ENCODE data around the gene PRR11. TPM values are rescaled to one million over a fixed set of nuclear protein-coding genes. Genes with fewer than 3 reads are reported as not detected.
"Not testable (repeated sequence)": the region's sequence is repeated elsewhere in the genome, so short reads cannot be mapped to it uniquely, and the experiment has no call there.

The PRR11 gene
- total RNA-seq, 2 donors from 2014 or later: 2.9 to 8.4 TPM

DNA sequence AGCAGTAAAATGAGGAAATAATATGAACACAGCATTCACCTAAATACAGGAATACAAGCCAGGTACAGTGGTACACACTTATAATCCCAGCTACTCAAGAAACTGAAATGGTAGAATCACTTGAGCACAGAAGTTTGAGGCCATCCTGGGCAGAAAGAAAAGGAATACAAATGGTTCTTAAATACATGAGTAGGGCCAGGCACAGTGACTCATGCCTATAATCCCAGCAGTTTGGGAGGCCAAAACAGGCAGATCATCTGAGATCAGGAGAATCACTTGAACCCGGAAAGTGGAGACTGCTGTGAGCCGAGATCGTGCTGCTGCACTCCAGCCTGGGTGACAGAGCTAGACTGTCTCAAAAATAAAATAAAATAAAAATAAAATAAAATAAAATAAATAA is 31.3 kb downstream of the PRR11 start:
- no peak for ATAC-seq
- intact Hi-C loops (cut with DNase I, micrococcal nuclease): no loop called here

DNA sequence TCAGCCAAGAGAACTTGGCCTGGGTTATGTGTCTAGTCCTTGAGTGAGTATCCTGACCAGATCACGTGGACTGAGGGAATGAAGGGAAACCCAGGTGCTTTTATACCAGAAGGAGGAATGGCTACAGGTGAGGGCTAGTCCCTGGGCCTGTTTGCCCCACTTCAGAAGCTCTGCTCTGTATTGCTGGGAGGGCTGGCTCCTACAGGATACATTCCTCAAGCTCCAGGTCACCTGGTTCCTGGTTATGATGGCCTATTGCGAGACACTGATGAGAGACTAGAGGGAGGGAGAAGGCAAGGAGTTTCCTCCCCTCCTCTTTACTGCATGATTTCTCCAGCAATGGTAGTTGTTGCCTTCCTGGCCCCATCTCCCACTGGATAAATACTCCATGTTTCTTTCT is 35.3 kb downstream of the PRR11 start:
- no peak for DNase-seq
- no peak for ATAC-seq
- intact Hi-C loops (cut with DNase I, micrococcal nuclease): no loop called here

More for the DNA sequence above, 31.3 kb downstream of the PRR11 start:
- DNase-seq: no peak

DNA sequence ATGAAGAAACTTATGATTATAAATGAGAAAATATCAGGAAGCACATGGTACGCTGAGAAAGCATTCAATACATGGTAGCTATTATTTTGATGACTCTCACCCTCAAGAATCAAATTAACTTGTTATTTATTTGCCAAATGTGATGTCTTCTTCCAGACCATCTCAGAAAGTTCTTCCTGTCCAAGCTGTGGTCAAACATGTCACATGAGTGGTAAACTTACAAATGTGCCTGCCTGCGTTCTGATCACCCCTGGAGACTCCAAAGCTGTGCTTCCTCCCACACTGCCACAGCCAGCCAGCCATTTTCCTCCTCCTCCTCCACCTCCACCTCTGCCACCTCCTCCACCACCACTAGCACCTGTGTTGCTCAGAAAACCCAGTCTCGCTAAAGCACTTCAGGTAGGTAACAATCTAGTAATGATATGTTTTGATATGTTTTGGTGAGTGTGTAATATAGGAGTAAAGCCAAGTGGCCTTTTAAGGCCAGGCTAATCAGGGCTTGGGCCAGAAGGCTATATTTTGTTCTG is 37.9 kb downstream of the PRR11 start:
- intact Hi-C loops (cut with DNase I, micrococcal nuclease): no loop called here
- DNase-seq (no peak), ATAC-seq (no peak)

DNA sequence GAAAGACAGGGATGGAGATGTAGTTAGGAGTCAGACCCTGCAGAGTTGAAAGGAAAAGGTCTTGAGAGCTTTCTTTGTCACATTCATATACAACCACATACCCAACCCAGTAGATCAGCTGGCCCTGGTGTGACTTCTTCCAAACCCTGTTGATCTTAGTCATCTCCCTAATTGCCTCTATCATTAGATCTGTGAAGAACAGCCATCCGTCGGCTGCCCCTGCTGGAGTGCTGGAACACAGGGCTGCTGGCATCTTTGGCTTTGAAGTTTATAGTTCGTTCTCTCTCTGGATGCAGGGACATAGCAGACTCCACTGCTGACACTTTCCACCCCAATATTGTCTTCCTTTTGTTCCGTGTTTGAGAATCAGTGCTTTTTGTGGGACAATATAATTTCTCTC is 43.9 kb downstream of the PRR11 start:
- intact Hi-C loops (cut with DNase I, micrococcal nuclease): no loop called here
- no peak for ATAC-seq
- DNase-seq: no peak

DNA sequence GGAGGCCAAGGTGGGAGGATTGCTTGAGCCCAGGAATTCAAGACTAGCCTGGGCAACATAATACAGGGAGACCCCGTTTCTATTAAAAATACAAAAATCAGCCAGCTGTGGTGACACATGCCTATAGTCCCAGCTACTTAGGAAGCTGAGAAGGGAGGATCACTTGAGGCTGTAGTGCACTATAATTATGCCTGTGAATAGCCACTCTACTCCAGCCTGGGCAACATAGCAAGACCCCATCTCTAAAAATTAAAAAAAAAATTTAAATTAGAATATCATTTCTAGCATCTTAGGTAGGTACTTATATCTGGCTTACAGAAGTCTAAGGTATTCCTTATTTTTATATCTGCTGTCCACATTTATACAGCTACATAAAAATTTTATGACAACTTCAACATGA is 46.8 kb downstream of the PRR11 start:
- no peak for ATAC-seq
- intact Hi-C loops (cut with DNase I, micrococcal nuclease): no loop called here
- no peak for DNase-seq

DNA sequence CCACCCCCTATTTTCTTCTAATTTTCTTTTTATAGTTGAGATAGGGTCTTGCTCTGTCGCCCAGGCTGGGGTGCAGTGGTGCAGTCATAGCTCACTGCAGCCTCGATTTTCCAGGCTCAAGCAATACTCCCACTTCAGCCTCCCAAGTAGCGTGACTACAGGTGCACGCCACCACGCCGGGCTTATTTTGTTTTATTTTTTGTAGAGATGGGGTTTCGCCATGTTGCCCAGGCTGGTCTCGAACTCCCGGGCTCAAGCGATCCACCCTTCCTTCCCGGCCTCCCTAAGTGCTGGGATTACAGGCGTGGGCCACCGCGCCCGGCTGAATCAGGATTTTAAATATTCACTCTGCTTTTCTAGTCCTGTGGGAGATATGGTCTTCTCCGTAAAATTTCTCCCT is 63.8 kb downstream of the PRR11 start:
- intact Hi-C loops (cut with DNase I, micrococcal nuclease): no loop called here
- DNase-seq (peak in 1 of 2 donors; percentile 6), ATAC-seq (no peak)

DNA sequence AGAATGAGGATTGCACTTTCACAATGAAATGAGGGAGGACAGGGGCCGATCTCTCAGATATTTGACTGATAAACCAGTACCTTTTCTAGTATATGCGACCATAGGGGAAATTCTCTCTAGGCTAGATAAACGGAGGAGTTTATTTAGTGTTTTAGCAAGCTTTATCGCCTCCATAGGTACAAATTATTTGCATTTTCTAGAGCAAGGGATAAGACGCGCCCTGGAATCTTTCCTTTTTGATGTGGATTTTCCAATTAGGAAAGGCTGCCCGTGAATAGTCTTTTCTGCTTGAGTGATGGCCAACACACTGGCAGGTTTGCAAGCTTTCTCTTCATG is 64.4 kb downstream of the PRR11 start:
- DNase-seq (no peak), ATAC-seq (peak; percentile 3)
- intact Hi-C loops (cut with DNase I, micrococcal nuclease): no loop called here

DNA sequence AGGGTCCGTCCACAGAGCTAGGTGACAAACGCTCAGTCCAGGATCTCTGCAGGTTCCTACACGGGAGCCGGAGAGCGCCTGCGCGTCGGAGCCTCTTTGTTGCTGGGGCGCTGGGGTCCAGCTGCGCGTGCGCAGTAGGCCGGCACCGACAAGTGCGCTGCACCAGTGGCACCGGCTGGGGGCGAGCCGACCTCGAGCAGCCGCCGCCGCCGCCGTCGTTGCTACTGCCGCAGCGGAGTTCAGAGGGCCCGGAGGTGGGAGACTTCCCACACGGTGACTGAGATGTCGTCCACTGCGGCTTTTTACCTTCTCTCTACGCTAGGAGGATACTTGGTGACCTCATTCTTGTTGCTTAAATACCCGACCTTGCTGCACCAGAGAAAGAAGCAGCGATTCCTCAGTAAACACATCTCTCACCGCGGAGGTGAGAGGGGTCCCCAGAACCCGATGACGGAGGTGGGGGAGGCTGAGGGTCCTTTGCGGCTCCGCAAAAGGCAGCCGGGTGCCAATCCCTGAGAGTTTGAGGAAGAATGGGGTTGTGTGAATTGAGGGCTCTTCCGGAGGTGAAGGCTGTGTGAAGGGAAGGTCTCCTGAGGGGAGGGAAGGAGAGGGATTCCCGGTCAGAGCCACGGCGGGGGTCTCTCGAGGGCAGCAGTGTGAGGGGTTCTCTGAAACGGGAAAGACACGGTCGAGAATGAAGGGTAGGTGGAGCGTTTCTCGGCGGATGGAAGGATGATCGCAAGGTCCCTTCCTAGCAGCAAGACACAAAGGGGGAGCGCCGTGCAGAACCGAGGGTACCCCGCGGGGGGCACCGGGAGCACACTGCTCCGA is 65.0 kb downstream of the PRR11 start, which contains the start of gene GDPD1:
Gene GDPD1, plus strand, starts transcription at position 184 of the 831 bp plus-strand sequence. Its CDS starts 99 bp downstream, at position 283.
- intact Hi-C loops (cut with DNase I, micrococcal nuclease): no loop called here

DNA sequence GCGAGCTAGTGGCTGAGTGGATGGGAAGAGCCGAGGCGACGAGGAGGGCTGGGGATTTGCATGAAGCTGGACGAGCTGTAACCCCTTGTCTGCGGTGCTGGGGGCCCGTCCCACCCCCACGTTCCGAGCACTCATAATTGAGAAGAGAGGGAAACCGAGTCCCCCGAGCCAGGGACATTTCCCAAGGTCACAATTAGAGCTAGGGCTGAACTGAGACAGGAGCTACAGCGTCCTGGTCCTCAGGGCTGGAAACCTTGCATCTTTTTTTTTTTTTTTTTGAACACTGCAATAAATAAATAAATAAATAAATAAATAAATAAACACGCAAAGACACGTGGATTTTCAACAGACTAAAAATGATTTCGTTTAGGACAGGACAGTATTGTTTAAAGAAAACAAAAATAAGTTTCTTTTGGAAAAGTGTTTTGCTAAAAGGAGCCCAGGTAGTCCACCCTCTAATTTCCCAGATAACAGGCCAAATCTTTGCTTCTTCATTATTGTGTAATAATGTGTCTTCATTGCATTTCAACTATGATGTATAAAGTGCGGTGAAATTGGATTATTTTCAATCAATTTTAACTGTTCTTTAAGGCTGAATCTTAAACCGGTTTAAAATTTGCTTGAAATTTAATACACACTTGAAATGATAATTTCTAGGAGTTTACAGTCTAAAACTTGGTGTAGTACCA is 65.8 kb downstream of the PRR11 start:
- ATAC-seq (no peak), DNase-seq (no peak)
- intact Hi-C loops (cut with DNase I, micrococcal nuclease): no loop called here

More for the DNA sequence above, 65.0 kb downstream of the PRR11 start, which contains the start of gene GDPD1:
- DNase-seq (peak; percentile 94 to 98), ATAC-seq (peak; percentile 96)

DNA sequence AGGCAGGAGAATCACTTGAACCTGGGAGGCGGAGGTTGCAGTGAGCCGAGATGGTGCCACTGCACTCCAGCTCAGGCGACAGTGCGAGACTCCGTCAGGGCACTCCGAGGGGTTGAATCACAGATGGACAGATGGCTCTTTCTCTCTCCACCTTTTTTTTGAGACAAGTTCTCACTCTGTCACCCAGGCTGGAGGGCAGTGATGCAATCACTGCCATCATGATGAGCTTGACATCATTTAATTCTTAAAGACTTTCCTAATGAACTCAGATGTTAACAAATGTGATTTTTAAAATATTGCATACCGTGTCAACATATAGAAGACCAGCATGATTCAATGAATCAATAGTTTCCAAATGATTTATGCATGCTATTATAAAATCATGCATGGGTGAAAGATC is 68.3 kb downstream of the PRR11 start:
- no peak for DNase-seq
- ATAC-seq: no peak
- intact Hi-C loops (cut with DNase I, micrococcal nuclease): no loop called here

DNA sequence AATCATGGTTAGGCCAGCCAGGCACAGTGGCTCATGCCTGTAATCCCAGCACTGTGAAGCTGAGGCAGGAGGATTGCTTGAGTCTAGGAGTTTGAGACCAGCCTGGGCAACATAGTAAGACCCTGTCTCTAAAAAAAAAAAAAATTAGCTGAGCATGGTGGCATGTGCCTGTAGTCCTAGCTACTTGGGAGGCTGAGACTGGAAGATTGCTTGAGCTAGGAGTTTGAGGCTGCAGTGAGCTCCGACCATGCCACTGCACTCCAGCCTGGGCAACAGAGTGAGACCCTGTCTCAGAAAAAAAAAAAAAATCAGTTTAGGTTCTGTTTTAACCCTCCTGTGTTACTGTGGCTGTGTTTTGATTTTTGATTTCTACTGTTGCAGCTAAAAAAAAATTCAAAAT is 73.0 kb downstream of the PRR11 start:
- intact Hi-C loops (cut with DNase I, micrococcal nuclease); DNase-seq; ATAC-seq: not testable (repeated sequence)

DNA sequence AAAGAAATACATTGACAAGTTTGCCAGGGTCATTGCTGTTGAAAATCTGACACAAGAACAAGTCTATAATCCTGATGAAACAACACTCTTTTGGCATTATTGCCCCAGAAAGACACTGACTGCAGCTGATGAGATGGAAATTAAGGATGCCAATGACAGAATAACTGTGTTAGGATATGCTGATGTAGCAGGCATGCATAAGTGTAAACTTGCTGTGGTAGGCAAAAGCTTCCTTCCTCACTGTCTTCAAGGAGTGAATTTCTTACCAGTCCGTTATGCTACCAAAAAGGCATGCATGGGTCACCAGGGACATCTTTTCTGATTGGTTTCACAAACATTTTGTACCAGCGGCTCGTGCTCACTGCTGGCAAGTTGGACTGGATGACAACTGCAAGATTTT is 75.2 kb downstream of the PRR11 start:
- ATAC-seq (no peak), DNase-seq (no peak)
- intact Hi-C loops (cut with DNase I, micrococcal nuclease): no loop called here

DNA sequence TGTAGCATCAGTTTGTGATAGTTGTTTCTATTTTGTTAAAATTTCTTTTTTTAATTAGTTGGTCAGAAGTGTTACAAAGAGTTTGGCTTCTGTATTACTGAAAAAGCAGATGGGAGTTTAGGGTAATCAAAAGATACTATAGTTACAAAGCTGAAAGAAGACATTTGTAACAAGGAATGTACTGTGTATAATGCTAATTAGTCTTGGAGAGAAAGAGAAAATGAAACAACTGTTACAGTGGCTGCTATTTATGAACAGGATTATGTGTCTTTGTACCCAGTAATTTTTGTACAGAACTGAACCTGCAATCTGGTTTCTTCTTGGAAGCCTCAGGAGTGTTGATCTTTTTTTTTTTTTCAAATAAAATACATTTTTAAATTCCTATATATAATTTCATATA is 79.1 kb downstream of the PRR11 start:
- DNase-seq (no peak), ATAC-seq (no peak)
- intact Hi-C loops (cut with DNase I, micrococcal nuclease): no loop called here

DNA sequence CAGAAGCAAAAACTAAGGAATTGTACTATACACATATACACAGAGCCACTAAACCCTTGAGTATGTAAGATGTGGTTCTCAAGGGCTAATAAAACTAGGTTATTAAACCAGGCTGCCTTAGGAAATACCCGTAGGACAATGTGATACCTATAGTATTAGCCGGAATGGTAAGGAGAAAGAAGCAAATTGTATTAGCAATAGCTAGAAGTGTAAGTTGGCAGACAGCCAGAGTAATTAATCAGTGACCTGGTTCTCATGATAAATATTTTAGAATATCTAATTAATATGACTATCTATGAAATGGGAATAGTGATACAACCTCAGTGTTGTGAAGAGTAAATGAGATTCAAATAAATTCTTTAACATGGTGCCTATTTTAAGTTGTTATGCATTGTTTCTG is 83.4 kb downstream of the PRR11 start:
- ATAC-seq (no peak), DNase-seq (no peak)
- intact Hi-C loops (cut with DNase I, micrococcal nuclease): no loop called here

DNA sequence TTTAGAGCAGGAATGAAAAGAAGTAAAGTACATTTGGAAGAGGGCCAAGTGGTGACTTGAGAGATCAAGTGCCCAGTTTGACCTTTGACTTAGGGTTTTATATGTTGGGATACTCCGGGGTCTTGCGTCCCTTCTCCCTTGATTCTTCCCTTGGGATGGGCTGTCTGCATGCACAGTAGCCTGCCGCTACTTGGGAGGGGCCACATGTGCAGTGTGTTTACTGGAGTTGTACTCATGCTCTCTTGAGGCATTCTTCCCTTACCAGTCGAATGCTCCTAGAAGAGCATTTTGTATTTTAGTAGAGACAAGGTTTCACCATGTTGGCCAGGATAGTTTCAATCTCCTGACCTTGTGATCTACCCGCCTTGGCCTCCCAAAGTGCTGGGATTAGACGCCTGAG is 88.5 kb downstream of the PRR11 start:
- no peak for ATAC-seq
- intact Hi-C loops (cut with DNase I, micrococcal nuclease): no loop called here
- DNase-seq: no peak

Small RNA genes within 50 kb of the gene (microRNA-seq; reads per million reads assigned to microRNA genes)
- 27.2 to 69.4 reads per million in 2 donors for gene MIR301A
- 642 to 1,363 reads per million in 2 donors for gene MIR454

Other genes starting within 250 kb of the PRR11 start
- gene TRIM37, start 48.9 kb upstream of the PRR11 start, total RNA-seq: 10 to 100 TPM; 13.6 to 16.4 TPM
- 10 to 100 TPM; 17.4 to 24.4 TPM for gene SKA2, start 560 bp upstream of the PRR11 start, total RNA-seq
- gene SMG8, start 54.3 kb downstream of the PRR11 start, total RNA-seq: 1 to 10 TPM; 5.6 to 9.5 TPM
- 1 to 10 TPM; 3.9 TPM for gene GDPD1, start 64.8 kb downstream of the PRR11 start, total RNA-seq
- gene YPEL2, start 175.9 kb downstream of the PRR11 start, total RNA-seq: 10 to 100 TPM; 25.8 to 27.2 TPM

Data from left colon (tissue), 2 donors.